H1 (cell line): ENCODE data around the gene MAP4.

Experiments
- CTCF ChIP-seq, 3 experiments: IDR thresholded peaks; 1 replicate in 2 of 3; 2 replicates in 1 of 3; pipeline versions ENCODE4 v1.5.1 to v1.6.1; 2011; ENCODE audit warnings: low read length in 3 of 3, mild to moderate bottlenecking in 3 of 3, inconsistent platforms in 2 of 3, low read depth in 1 of 3, moderate library complexity in 1 of 3; ENCODE audit not compliant: insufficient read depth in 1 of 3; ENCODE audit errors: control extremely low read depth in 1 of 3
- EZH2 ChIP-seq: fragments of 200-600 bp; sonication (generic); IDR thresholded peaks from 2 replicates; pipeline ENCODE4 v1.7.1; 2012; ENCODE audit warnings: low read depth, mild to moderate bottlenecking, moderate library complexity, low read length, inconsistent platforms; ENCODE audit not compliant: severe bottlenecking
- JUND ChIP-seq: IDR thresholded peaks from 2 replicates; pipeline ENCODE4 v1.6.1; 2011; ENCODE audit warnings: mild to moderate bottlenecking, improper control_type of control experiment, low read length
- MAFK ChIP-seq: IDR thresholded peaks from 2 replicates; pipeline ENCODE4 v1.6.1; 2012; ENCODE audit warnings: low read depth, mild to moderate bottlenecking, improper control_type of control experiment, low read length
- POLR2A ChIP-seq, 2 experiments: IDR thresholded peaks; 1 replicate in 1 of 2; 2 replicates in 1 of 2; pipeline ENCODE4 v1.6.1; 2011; ENCODE audit warnings: low read depth in 2 of 2, low read length in 2 of 2, mild to moderate bottlenecking in 2 of 2; ENCODE audit errors: control extremely low read depth in 1 of 2
- POLR2AphosphoS5 ChIP-seq: IDR thresholded peaks from 2 replicates; pipeline ENCODE4 v1.6.1; 2011; ENCODE audit warnings: low read depth, low read length
- POU5F1 ChIP-seq: IDR thresholded peaks from 2 replicates; pipeline ENCODE4 v1.6.1; 2011; ENCODE audit warnings: low read depth, mild to moderate bottlenecking, low read length, moderate library complexity
- SP2 ChIP-seq: IDR thresholded peaks from 2 replicates; pipeline ENCODE4 v1.6.1; 2012; ENCODE audit warnings: mild to moderate bottlenecking, low read length, inconsistent platforms
- TF ChIP-seq, protein P1 (sequence below): IDR thresholded peaks from 2 replicates; pipeline ENCODE4 v1.6.1; 2012; ENCODE audit warnings: inconsistent platforms
- TF ChIP-seq, protein P2 (sequence below): IDR thresholded peaks from 2 replicates; pipeline ENCODE4 v1.6.1; 2011; ENCODE audit warnings: low read length, improper control_type of control experiment

DNA sequence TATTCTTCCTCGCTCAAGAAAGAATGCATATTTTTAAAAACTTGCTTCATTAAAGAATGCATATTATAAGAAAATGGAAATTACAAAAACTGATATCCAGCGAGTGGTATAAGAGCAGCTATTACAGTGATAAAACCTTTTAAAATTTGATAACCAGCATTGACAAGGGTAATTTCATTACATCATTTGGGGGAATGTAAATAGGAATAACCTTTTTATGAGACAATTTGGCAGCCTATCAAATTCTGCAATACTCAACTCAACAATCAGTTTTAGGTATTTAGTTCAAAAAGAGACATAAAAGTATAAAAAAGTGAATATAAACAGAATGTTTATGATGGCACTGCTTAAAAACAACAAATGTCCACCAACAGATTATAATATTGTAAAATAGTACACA is 35.4 kb downstream of the MAP4 start:
- TF ChIP-seq POU5F1 (no peak), SP2 (no peak), EZH2 (no peak), CTCF (IDR thresholded peaks at IDR 0.05; ENCODE audit: control extremely low read depth in 1 of 3, insufficient read depth in 1 of 3, low read depth in 1 of 3, low read length in 3 of 3) (no peak), MAFK (no peak), POLR2A (IDR thresholded peaks at IDR 0.05; ENCODE audit: control extremely low read depth in 1 of 2, low read depth in 2 of 2, low read length in 2 of 2) (no peak), POLR2AphosphoS5 (no peak), JUND (no peak)
- TF ChIP-seq, protein P1, sequence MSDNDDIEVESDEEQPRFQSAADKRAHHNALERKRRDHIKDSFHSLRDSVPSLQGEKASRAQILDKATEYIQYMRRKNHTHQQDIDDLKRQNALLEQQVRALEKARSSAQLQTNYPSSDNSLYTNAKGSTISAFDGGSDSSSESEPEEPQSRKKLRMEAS: no peak
- TF ChIP-seq, protein P2, sequence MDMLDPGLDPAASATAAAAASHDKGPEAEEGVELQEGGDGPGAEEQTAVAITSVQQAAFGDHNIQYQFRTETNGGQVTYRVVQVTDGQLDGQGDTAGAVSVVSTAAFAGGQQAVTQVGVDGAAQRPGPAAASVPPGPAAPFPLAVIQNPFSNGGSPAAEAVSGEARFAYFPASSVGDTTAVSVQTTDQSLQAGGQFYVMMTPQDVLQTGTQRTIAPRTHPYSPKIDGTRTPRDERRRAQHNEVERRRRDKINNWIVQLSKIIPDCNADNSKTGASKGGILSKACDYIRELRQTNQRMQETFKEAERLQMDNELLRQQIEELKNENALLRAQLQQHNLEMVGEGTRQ: no peak
